Measurements from ENCODE around the gene TRIOBP. TPM values are rescaled to one million over a fixed set of nuclear protein-coding genes. Genes with fewer than 3 reads are reported as not detected.
"Not testable (repeated sequence)": the region's sequence is repeated elsewhere in the genome, so short reads cannot be mapped to it uniquely, and the experiment has no call there.

The TRIOBP gene
- total and polyA plus RNA-seq, 2 donors from 2014 or later: 32.1 to 125 TPM

DNA sequence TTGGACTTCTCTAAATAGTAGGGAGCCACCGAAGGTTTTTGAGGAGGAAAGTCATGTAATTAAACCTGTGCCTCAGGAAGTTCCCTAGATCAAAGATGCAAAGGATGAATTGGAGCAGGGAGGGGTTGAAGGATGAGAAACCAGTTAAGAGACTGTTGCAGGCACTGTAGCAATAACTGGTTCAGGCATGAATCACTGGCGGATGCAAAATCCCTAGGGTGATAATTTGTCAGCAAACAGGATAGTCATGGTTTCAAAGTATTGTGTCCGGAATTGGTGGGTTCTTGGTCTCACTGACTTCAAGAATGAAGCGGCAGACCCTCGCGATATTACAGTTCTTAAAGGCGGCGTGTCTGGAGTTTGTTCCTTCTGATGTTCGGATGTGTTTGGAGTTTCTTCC, 19.9 kb downstream of the TRIOBP start:
- H3K9ac ChIP-seq (ENCODE audit: low read length in 3 of 3): no peak overlapping the region
- FAIRE-seq: no peak
- intact Hi-C loops (cut with DNase I): no loop called here

DNA sequence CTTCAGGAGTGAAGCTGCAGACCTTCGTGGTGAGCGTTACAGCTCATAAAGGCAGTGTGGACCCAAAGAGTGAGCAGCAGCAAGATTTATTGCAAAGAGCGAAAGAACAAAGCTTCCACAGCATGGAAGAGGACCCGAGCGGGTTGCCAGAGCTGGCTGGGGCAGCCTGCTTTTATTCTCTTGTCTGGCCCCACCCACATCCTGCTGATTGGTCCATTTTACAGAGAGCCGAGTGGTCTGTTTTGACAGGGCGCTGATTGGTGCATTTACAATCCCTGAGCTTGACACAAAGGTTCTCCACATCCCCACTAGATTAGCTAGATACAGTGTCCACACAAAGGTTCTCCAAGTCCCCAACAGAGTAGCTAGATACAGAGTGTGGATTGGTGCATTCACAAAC, 20.4 kb downstream of the TRIOBP start:
- intact Hi-C loops (cut with DNase I); H3K4me3 ChIP-seq (ENCODE audit: low read length in 3 of 3); H3K27me3 ChIP-seq (ENCODE audit: control insufficient read depth, insufficient read depth, low read length); FAIRE-seq; H3K27ac ChIP-seq (ENCODE audit: low read depth in 2 of 2, low read length in 2 of 2); H3K9me3 ChIP-seq (ENCODE audit: control insufficient read depth in 2 of 3, insufficient read depth in 1 of 3, low read length in 3 of 3); H3K4me1 ChIP-seq (ENCODE audit: control insufficient read depth in 2 of 3, insufficient read depth in 2 of 3, low read depth in 1 of 3, low read length in 3 of 3); H3K9ac ChIP-seq (ENCODE audit: low read length in 3 of 3); H3K36me3 ChIP-seq (ENCODE audit: control insufficient read depth in 2 of 3, insufficient read depth in 3 of 3, low read length in 3 of 3); DNase-seq: not testable (repeated sequence)

More for the DNA sequence above, 19.9 kb downstream of the TRIOBP start:
- TF ChIP-seq CTCF (IDR thresholded peaks at IDR 0.05; ENCODE audit: borderline replicate concordance, extremely low read depth, insufficient read depth): no peak
- Histone ChIP-seq H3K36me3 (ENCODE audit: control insufficient read depth in 2 of 3, insufficient read depth in 3 of 3, low read length in 3 of 3) (no peaks in the 10 kb centered on the region), H3K4me1 (ENCODE audit: control insufficient read depth in 2 of 3, insufficient read depth in 2 of 3, low read depth in 1 of 3, low read length in 3 of 3) (no peaks in the 10 kb centered on the region), H3K27me3 (ENCODE audit: control insufficient read depth, insufficient read depth, low read length) (no peaks in the 10 kb centered on the region), H3K9me3 (ENCODE audit: control insufficient read depth in 2 of 3, insufficient read depth in 1 of 3, low read length in 3 of 3) (no peaks in the 10 kb centered on the region), H3K4me3 (ENCODE audit: low read length in 3 of 3) (no peak overlapping the region), H3K27ac (ENCODE audit: low read depth in 2 of 2, low read length in 2 of 2) (no peak overlapping the region)
- no peak for DNase-seq

DNA sequence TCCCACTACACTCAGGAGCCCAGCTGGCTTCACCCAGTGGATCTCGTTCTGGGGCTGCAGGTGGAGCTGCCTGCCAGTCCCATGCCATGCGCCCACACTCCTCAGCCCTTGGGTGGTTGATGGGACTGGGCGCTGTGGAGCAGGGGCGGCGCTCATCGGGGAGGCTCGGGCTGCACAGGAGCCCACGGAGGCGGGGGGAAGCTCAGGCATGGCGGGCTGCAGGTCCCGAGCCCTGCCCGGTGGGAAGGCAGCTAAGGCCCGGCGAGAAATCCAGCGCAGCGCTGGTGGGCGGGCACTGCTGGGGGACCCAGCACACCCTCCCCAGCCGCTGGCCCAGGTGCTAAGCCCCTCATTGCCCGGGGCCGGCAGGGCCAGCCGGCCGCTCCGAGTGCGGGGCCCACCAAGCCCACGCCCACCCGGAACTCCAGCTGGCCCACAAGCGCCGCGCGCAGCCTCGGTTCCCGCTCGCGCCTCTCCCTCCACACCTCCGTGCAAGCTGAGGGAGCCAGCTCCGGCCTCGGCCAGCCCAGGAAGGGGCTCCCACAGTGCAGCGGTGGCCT, 21.0 kb downstream of the TRIOBP start:
- H3K36me3 ChIP-seq (ENCODE audit: control insufficient read depth in 2 of 3, insufficient read depth in 3 of 3, low read length in 3 of 3); H3K27me3 ChIP-seq (ENCODE audit: control insufficient read depth, insufficient read depth, low read length); H3K4me1 ChIP-seq (ENCODE audit: control insufficient read depth in 2 of 3, insufficient read depth in 2 of 3, low read depth in 1 of 3, low read length in 3 of 3); H3K9ac ChIP-seq (ENCODE audit: low read length in 3 of 3); intact Hi-C loops (cut with DNase I); DNase-seq; H3K27ac ChIP-seq (ENCODE audit: low read depth in 2 of 2, low read length in 2 of 2); FAIRE-seq; H3K9me3 ChIP-seq (ENCODE audit: control insufficient read depth in 2 of 3, insufficient read depth in 1 of 3, low read length in 3 of 3); H3K4me3 ChIP-seq (ENCODE audit: low read length in 3 of 3): not testable (repeated sequence)

GRCh38 chr22:37725551-37726240, 28.8 kb downstream of the TRIOBP start:
- Histone ChIP-seq H3K27ac (ENCODE audit: low read depth in 2 of 2, low read length in 2 of 2) (no peak overlapping the region), H3K9me3 (ENCODE audit: control insufficient read depth in 2 of 3, insufficient read depth in 1 of 3, low read length in 3 of 3) (no peaks in the 10 kb centered on the region), H3K27me3 (ENCODE audit: control insufficient read depth, insufficient read depth, low read length) (no peaks in the 10 kb centered on the region), H3K4me3 (ENCODE audit: low read length in 3 of 3) (no peak overlapping the region), H3K4me1 (ENCODE audit: control insufficient read depth in 2 of 3, insufficient read depth in 2 of 3, low read depth in 1 of 3, low read length in 3 of 3) (no peaks in the 10 kb centered on the region), H3K9ac (ENCODE audit: low read length in 3 of 3) (no peak overlapping the region), H3K36me3 (ENCODE audit: control insufficient read depth in 2 of 3, insufficient read depth in 3 of 3, low read length in 3 of 3) (no peaks in the 10 kb centered on the region)
- no peak for TF ChIP-seq CTCF (IDR thresholded peaks at IDR 0.05; ENCODE audit: borderline replicate concordance, extremely low read depth, insufficient read depth)
- no peak for DNase-seq
- no peak for FAIRE-seq
- intact Hi-C loops (cut with DNase I): no loop called here

Measured in kidney (tissue), 14 donors.